IMR-90 (cell line): ENCODE results near the gene ZNF182.
"Not testable (repeated sequence)": the region's sequence is repeated elsewhere in the genome, so short reads cannot be mapped to it uniquely, and the experiment has no call there.

Source experiments
- BHLHE40 ChIP-seq: fragments of 150-350 bp; IDR thresholded peaks from 2 replicates; pipeline ENCODE4 v1.6.1; 2016; ENCODE audit warnings: mild to moderate bottlenecking, low read depth, low read length
- CEBPB ChIP-seq: IDR thresholded peaks from 2 replicates; pipeline ENCODE4 v1.6.1; 2012; ENCODE audit warnings: low read depth, low read length, improper control_type of control experiment
- CHD1 ChIP-seq: IDR thresholded peaks from 2 replicates; pipeline ENCODE4 v1.6.1; 2012; ENCODE audit warnings: low read depth, low read length, improper control_type of control experiment
- CTCF ChIP-seq: conservative IDR thresholded peaks from 2 replicates; pipeline ENCODE4 v1.5.1; 2012; ENCODE audit warnings: mild to moderate bottlenecking, low read depth, low read length, improper control_type of control experiment
- ELK1 ChIP-seq: fragments of 150-350 bp; IDR thresholded peaks from 2 replicates; pipeline ENCODE4 v1.6.1; 2016; ENCODE audit warnings: low read depth, mild to moderate bottlenecking, low read length, moderate library complexity, borderline replicate concordance
- FOS ChIP-seq: fragments of 150-350 bp; IDR thresholded peaks from 2 replicates; pipeline ENCODE4 v1.6.1; 2016; ENCODE audit warnings: low read depth, low read length
- MAFK ChIP-seq: IDR thresholded peaks from 2 replicates; pipeline ENCODE4 v1.6.1; 2012; ENCODE audit warnings: low read depth, low read length, improper control_type of control experiment
- MAZ ChIP-seq: IDR thresholded peaks from 2 replicates; pipeline ENCODE4 v1.6.1; 2012; ENCODE audit warnings: low read depth, mild to moderate bottlenecking, low read length, improper control_type of control experiment, moderate library complexity, borderline replicate concordance
- MXI1 ChIP-seq: IDR thresholded peaks from 2 replicates; pipeline ENCODE4 v1.6.1; 2012; ENCODE audit warnings: low read depth, mild to moderate bottlenecking, low read length, moderate library complexity, borderline replicate concordance
- POLR2A ChIP-seq: IDR thresholded peaks from 2 replicates; pipeline ENCODE4 v1.6.1; 2012; ENCODE audit warnings: mild to moderate bottlenecking, low read depth, low read length
- RAD21 ChIP-seq: IDR thresholded peaks from 2 replicates; pipeline ENCODE4 v1.6.1; 2012; ENCODE audit warnings: low read length, improper control_type of control experiment
- RCOR1 ChIP-seq: IDR thresholded peaks from 2 replicates; pipeline ENCODE4 v1.6.1; 2012; ENCODE audit warnings: mild to moderate bottlenecking, low read length, improper control_type of control experiment; ENCODE audit not compliant: insufficient replicate concordance
- SMC3 ChIP-seq: fragments of 150-350 bp; IDR thresholded peaks from 2 replicates; pipeline ENCODE4 v1.6.1; 2016; ENCODE audit warnings: low read depth, mild to moderate bottlenecking, antibody characterized with exemption, low read length, moderate library complexity
- USF2 ChIP-seq: fragments of 150-350 bp; IDR thresholded peaks from 2 replicates; pipeline ENCODE4 v1.6.1; 2017; ENCODE audit warnings: mild to moderate bottlenecking, antibody characterized with exemption, low read length, low read depth

GRCh38 chrX:48009445-48009960 lies 5.7 kb upstream of the ZNF182 start:
- TF ChIP-seq POLR2A, CHD1, CTCF, CEBPB, ELK1, RAD21, SMC3, USF2, MAFK, MXI1, RCOR1, BHLHE40, FOS, MAZ: not testable (repeated sequence)
